Panc1 (cell line): ENCODE results near the gene POMT2.

Experiments
- CTCF ChIP-seq: fragments of 450-650 bp; IDR thresholded peaks from 2 replicates; pipeline ENCODE4 v1.5.1; 2017; ENCODE audit warnings: mild to moderate bottlenecking
- POLR2AphosphoS5 ChIP-seq: IDR thresholded peaks from 2 replicates; pipeline ENCODE4 v1.6.1; 2012; ENCODE audit warnings: mild to moderate bottlenecking, low read depth, low read length, moderate library complexity

GRCh38 chr14:77278461-77279230 lies 42.0 kb downstream of the POMT2 start:
- TF ChIP-seq CTCF (no peak; the same call in 1 of the 2 replicates), POLR2AphosphoS5 (no peak)
